H9 (cell line): ENCODE measurements around the gene CCDC138. TPM values are rescaled to one million over a fixed set of nuclear protein-coding genes. Genes with fewer than 3 reads are reported as not detected.

Experiments
- DNase-seq: peaks from one replicate; pipeline ENCODE4 v3.0.0-alpha.2; 2017
- H2AFZ ChIP-seq: one replicate; pipeline ENCODE4 v1.6.1; 2013; ENCODE audit warnings: mild to moderate bottlenecking, low read length, control low read depth, moderate library complexity
- H2AK5ac ChIP-seq: 2 replicates; pipeline ENCODE4 v1.6.1; 2013; ENCODE audit warnings: low read length, control low read depth, mixed read lengths; ENCODE audit not compliant: insufficient read length
- H2BK120ac ChIP-seq: one replicate; pipeline ENCODE4 v1.6.1; 2013; ENCODE audit warnings: low read depth, mild to moderate bottlenecking, low read length, control low read depth, inconsistent platforms; ENCODE audit not compliant: poor library complexity, severe bottlenecking
- H2BK12ac ChIP-seq: 2 replicates; pipeline ENCODE4 v1.6.1; 2013; ENCODE audit warnings: low read length, control low read depth, mixed read lengths, low read depth; ENCODE audit not compliant: insufficient read length
- H2BK15ac ChIP-seq: 2 replicates; pipeline ENCODE4 v1.6.1; 2013; ENCODE audit warnings: low read depth, low read length, control low read depth
- H2BK20ac ChIP-seq: one replicate; pipeline ENCODE4 v1.6.1; 2013; ENCODE audit warnings: low read depth, mild to moderate bottlenecking, low read length, control low read depth, inconsistent platforms; ENCODE audit not compliant: poor library complexity, severe bottlenecking
- H2BK5ac ChIP-seq: 2 replicates; pipeline ENCODE4 v1.6.1; 2013; ENCODE audit warnings: low read length, control low read depth, mixed read lengths; ENCODE audit not compliant: insufficient read length
- H3K14ac ChIP-seq: 2 replicates; pipeline ENCODE4 v1.6.1; 2013; ENCODE audit warnings: low read length, control low read depth; ENCODE audit not compliant: insufficient read depth
- H3K18ac ChIP-seq: 2 replicates; pipeline ENCODE4 v1.6.1; 2013; ENCODE audit warnings: low read depth, mild to moderate bottlenecking, mixed read lengths, low read length, control low read depth; ENCODE audit not compliant: insufficient read length
- H3K23ac ChIP-seq: 2 replicates; pipeline ENCODE4 v1.6.1; 2013; ENCODE audit warnings: low read length, control low read depth, mixed read lengths, low read depth; ENCODE audit not compliant: insufficient read length
- H3K23me2 ChIP-seq: 2 replicates; pipeline ENCODE4 v1.6.1; 2013; ENCODE audit warnings: low read depth, mild to moderate bottlenecking, mixed read lengths, low read length, control low read depth; ENCODE audit not compliant: insufficient read length, poor library complexity, severe bottlenecking
- H3K27ac ChIP-seq: 2 replicates; pipeline ENCODE4 v1.5.1; 2013; ENCODE audit warnings: low read length, control low read depth, mixed read lengths, low read depth; ENCODE audit not compliant: insufficient read length
- H3K27me3 ChIP-seq: 2 replicates; pipeline ENCODE4 v1.6.1; 2013; ENCODE audit warnings: low read length, control low read depth, inconsistent platforms; ENCODE audit not compliant: insufficient read depth
- H3K4ac ChIP-seq: 2 replicates; pipeline ENCODE4 v1.6.1; 2013; ENCODE audit warnings: low read depth, mild to moderate bottlenecking, control low read depth, inconsistent platforms, low read length, moderate library complexity
- H3K4me1 ChIP-seq: 2 replicates; pipeline ENCODE4 v1.6.1; 2013; ENCODE audit warnings: low read length, control low read depth, inconsistent platforms; ENCODE audit not compliant: insufficient read depth
- H3K4me2 ChIP-seq: 2 replicates; pipeline ENCODE4 v1.6.1; 2013; ENCODE audit warnings: low read length, control low read depth, mixed read lengths; ENCODE audit not compliant: insufficient read length, insufficient read depth
- H3K56ac ChIP-seq: 2 replicates; pipeline ENCODE4 v1.6.1; 2013; ENCODE audit warnings: low read depth, mild to moderate bottlenecking, mixed read lengths, low read length, control low read depth; ENCODE audit not compliant: insufficient read length
- H3K79me1 ChIP-seq: 2 replicates; pipeline ENCODE4 v1.6.1; 2013; ENCODE audit warnings: low read depth, mild to moderate bottlenecking, moderate library complexity, low read length, control low read depth, inconsistent platforms; ENCODE audit not compliant: insufficient read depth, poor library complexity, severe bottlenecking
- H3K79me2 ChIP-seq: 2 replicates; pipeline ENCODE4 v1.6.1; 2013; ENCODE audit warnings: low read length, control low read depth, inconsistent platforms; ENCODE audit not compliant: insufficient read depth
- H3K9ac ChIP-seq: 2 replicates; pipeline ENCODE4 v1.6.1; 2013; ENCODE audit warnings: low read length, control low read depth, mixed read lengths; ENCODE audit not compliant: insufficient read length; ENCODE audit errors: extremely low read depth
- H3K9me3 ChIP-seq: one replicate; pipeline ENCODE4 v1.6.1; 2013; ENCODE audit warnings: low read depth, low read length, inconsistent platforms; ENCODE audit not compliant: control insufficient read depth
- H3T11ph ChIP-seq: one replicate; pipeline ENCODE4 v1.6.1; 2013; ENCODE audit warnings: mild to moderate bottlenecking, low read length, control low read depth, inconsistent platforms
- H4K20me1 ChIP-seq: one replicate; pipeline ENCODE4 v1.6.1; 2013; ENCODE audit not compliant: control insufficient read depth, insufficient read length, insufficient read depth
- H4K5ac ChIP-seq: 2 replicates; pipeline ENCODE4 v1.6.1; 2013; ENCODE audit warnings: low read depth, mild to moderate bottlenecking, mixed read lengths, low read length, control low read depth; ENCODE audit not compliant: insufficient read length
- H4K8ac ChIP-seq: replicated peaks from 2 replicates; pipeline ENCODE4 v1.6.1; 2013; ENCODE audit warnings: low read length, control low read depth, mixed read lengths, low read depth; ENCODE audit not compliant: insufficient read length
- H4K91ac ChIP-seq: 2 replicates; pipeline ENCODE4 v1.6.1; 2013; ENCODE audit warnings: low read depth, mild to moderate bottlenecking, moderate library complexity, mixed read lengths, low read length, control low read depth; ENCODE audit not compliant: insufficient read length
- H3K27ac Mint-ChIP-seq, 3 experiments: 2 replicates in 2 of 3; 3 replicates in 1 of 3; pipeline ENCODE4 v1.8.0; 2020 to 2021; ENCODE audit warnings: mixed read lengths in 3 of 3, mild to moderate bottlenecking in 1 of 3, moderate library complexity in 1 of 3
- H3K27me3 Mint-ChIP-seq: 2 replicates; pipeline ENCODE4 v1.8.0; 2021; ENCODE audit warnings: low read depth, mild to moderate bottlenecking, moderate library complexity, mixed read lengths
- H3K36me3 Mint-ChIP-seq, 3 experiments: 2 replicates in 2 of 3; 3 replicates in 1 of 3; pipeline ENCODE4 v1.8.0; 2020 to 2021; ENCODE audit warnings: low read depth in 3 of 3, mixed read lengths in 3 of 3; ENCODE audit not compliant: insufficient read depth in 1 of 3
- H3K4me1 Mint-ChIP-seq, 2 experiments: 2 replicates each; pipeline ENCODE4 v1.8.0; 2020; ENCODE audit warnings: mixed read lengths in 2 of 2
- H3K4me3 Mint-ChIP-seq, 2 experiments: 2 replicates in 1 of 2; 3 replicates in 1 of 2; pipeline ENCODE4 v1.8.0; 2020 to 2021; ENCODE audit warnings: mild to moderate bottlenecking in 2 of 2, mixed read lengths in 2 of 2, moderate library complexity in 1 of 2
- H3K9me3 Mint-ChIP-seq, 2 experiments: 2 replicates in 1 of 2; 3 replicates in 1 of 2; pipeline ENCODE4 v1.8.0; 2020; ENCODE audit warnings: mild to moderate bottlenecking in 2 of 2, mixed read lengths in 2 of 2, moderate library complexity in 1 of 2
- CTCF ChIP-seq: fragments of 200-600 bp; sonication (generic); conservative IDR thresholded peaks from 3 replicates; pipeline ENCODE4 v1.8.0; 2021; ENCODE audit warnings: antibody characterized with exemption, mild to moderate bottlenecking
- WGBS: extraction: QIAGEN DNeasy Blood & Tissue Kit; methylation state at CpG from one replicate; pipeline ENCODE4 v1.1.7; 2013; ENCODE audit warnings: missing lambda C conversion rate, low lambda C conversion rate, mixed read lengths; ENCODE audit not compliant: insufficient read length; ENCODE audit errors: extremely low coverage; 5-methylcytosine and 5-hydroxymethylcytosine counted together
- total RNA-seq: library from RNA; stranded (reverse); gene quantifications from 2 replicates; pipeline ENCODE4 v1.2.1, GENCODE V29; 2021

Gene CCDC138
- total RNA-seq, 1 experiment from 2014 or later, result 32.7 TPM

- Histone ChIP-seq H3K14ac (no peak overlapping the region), H3K27me3 (no peaks in the 10 kb centered on the region), H3K4me1 (no peaks in the 10 kb centered on the region), H3K23ac (no peak overlapping the region), H3K56ac (no peak overlapping the region), H3K79me1 (no peaks in the 10 kb centered on the region), H3K9me3 (no peaks in the 10 kb centered on the region), H2BK15ac (no peak overlapping the region), H4K20me1 (no peaks in the 10 kb centered on the region), H2AK5ac (no peak overlapping the region), H3K18ac (no peak overlapping the region), H3T11ph (no peak overlapping the region), H3K79me2 (no peaks in the 10 kb centered on the region; the same call in 1 of the 2 replicates), H2BK5ac (no peak overlapping the region), H3K4me2 (no peak overlapping the region), H2AFZ (no peak overlapping the region), H2BK120ac (no peak overlapping the region), H2BK20ac (no peak overlapping the region), H3K27ac (no peak overlapping the region), H3K9ac (no peak overlapping the region), H2BK12ac (no peak overlapping the region), H4K5ac (no peak overlapping the region), H3K23me2 (no peaks in the 10 kb centered on the region), H4K8ac (no peak overlapping the region), H4K91ac (no peak overlapping the region), H3K4ac (no peak overlapping the region)
- no peak overlapping the region for H3K27ac Mint-ChIP-seq
- no peak for TF ChIP-seq CTCF
- no peak for DNase-seq
- peaks cover 24 to 27% of the 10 kb centered on the region in 2 experiments for H3K9me3 Mint-ChIP-seq
- H3K27me3 Mint-ChIP-seq, result no peaks in the 10 kb centered on the region
- 100% methylated on average over 1 of the region's 1 CpG for WGBS
- no peak overlapping the region for H3K4me3 Mint-ChIP-seq
- H3K36me3 Mint-ChIP-seq, result peaks cover 60 to 65% (median 65%) of the 10 kb centered on the region in 3 experiments
- H3K4me1 Mint-ChIP-seq, result no peaks in the 10 kb centered on the region
Measured at GRCh38 chr2:108805782-108806181, 19.2 kb downstream of the CCDC138 start.
